HUES6 (cell line): ENCODE results near the gene GSTM4.

ENCODE experiments used
- H3K27ac ChIP-seq: 2 replicates; pipeline ENCODE4 v1.7.0; 2013; ENCODE audit warnings: low read depth, mild to moderate bottlenecking, low read length, inconsistent platforms
- H3K27me3 ChIP-seq: 2 replicates; pipeline ENCODE4 v1.6.1; 2013; ENCODE audit warnings: low read length; ENCODE audit not compliant: control insufficient read depth, insufficient read depth
- H3K36me3 ChIP-seq: 2 replicates; pipeline ENCODE4 v1.6.1; 2013; ENCODE audit warnings: low read length; ENCODE audit not compliant: control insufficient read depth, insufficient read depth
- H3K4me1 ChIP-seq: 2 replicates; pipeline ENCODE4 v1.6.1; 2013; ENCODE audit warnings: low read length; ENCODE audit not compliant: control insufficient read depth, insufficient read depth
- H3K4me3 ChIP-seq: 2 replicates; pipeline ENCODE4 v1.5.1; 2013; ENCODE audit warnings: low read depth, low read length
- H3K9ac ChIP-seq: one replicate; pipeline ENCODE4 v1.6.1; 2013; ENCODE audit warnings: mild to moderate bottlenecking, low read length
- H3K9me3 ChIP-seq: 2 replicates; pipeline ENCODE4 v1.6.1; 2013; ENCODE audit warnings: low read depth, low read length; ENCODE audit not compliant: control insufficient read depth, insufficient read depth

Gene GSTM4

DNA sequence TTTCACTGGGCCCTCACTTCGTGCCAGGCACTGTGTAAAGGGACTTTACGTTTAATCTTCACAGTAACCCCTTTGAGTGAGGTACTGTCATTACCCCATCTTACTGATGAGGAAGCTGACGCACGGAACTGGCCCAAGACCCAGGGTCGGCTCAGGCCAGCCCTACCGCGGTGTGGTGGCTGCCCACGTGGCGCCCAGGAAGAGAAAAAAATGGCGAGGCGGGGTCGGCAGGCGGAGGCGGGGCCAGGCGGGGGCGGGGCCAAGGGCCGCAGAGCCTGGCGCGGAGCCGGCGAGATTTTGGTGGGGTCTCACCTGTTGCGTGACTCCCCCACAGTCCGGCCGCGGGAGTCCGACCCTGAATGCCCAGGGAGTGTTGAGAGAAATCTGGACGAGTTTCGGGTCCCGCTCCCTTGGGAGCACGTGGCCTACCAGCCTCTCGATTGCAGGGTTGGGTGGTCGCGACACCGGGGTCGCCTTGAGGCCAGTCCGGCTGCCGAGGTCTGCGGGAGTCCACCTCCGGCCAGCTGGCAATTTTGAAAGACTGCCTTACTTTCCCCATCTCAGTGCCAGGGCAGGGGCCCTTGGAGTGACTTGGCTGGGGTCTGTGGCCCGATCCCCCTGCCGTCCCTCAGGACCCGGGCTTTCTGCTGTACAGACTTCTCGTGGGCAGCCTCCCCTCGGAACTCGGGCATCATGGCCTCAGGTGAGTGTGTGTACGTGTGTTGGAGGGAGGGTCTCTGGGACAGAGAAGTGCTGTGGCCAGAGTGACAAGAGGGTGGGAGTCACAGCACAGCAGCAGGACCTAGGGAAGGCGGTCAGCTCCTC, 36.1 kb upstream of the GSTM4 start, which contains the start of the genes AMPD2 and GNAT2:
Gene AMPD2 (plus strand): TSS at position 262 of the 825 bp plus-strand sequence. CDS start 1,339 bp downstream, outside the sequence.
Gene GNAT2 (minus strand): TSS at position 41 of the 825 bp plus-strand sequence. CDS start 6,746 bp downstream, outside the sequence.
- Histone ChIP-seq H3K9me3 (no peaks in the 10 kb centered on the region), H3K27me3 (no peaks in the 10 kb centered on the region), H3K4me3 (peak within 1 kb of the TSS; percentile 93), H3K9ac (peak within 1 kb of the TSS; percentile 85), H3K4me1 (peaks cover 36% of the 10 kb centered on the region), H3K36me3 (no peaks in the 10 kb centered on the region), H3K27ac (peak within 1 kb of the TSS; percentile 51; the same call in 1 of the 2 replicates)

DNA sequence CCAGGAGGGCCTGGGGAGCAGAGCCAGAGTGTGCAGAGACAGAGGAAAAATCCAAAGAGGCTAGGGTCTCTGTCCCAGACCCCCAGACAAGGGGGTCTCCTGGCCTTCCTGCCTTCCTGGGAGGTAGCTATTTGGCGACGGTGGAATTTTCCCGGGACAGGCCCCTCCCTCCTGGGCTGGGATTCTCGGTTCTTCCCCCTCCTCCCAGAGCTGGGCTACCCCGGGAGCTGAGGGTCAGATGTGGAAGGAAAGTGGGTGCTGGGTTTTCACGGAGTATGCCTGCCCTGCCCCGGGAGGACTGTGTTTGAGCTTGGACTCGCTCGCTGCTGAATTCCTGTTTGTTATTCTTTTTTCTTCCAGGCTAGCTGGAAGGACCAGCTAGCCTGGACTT, 35.5 kb upstream of the GSTM4 start:
- peak overlapping the region; percentile 93 for H3K4me3 ChIP-seq
- H3K36me3 ChIP-seq = no peaks in the 10 kb centered on the region
- H3K9me3 ChIP-seq = no peaks in the 10 kb centered on the region
- peak overlapping the region; percentile 85 for H3K9ac ChIP-seq
- H3K27ac ChIP-seq = peak overlapping the region; percentile 42; the same call in 1 of the 2 replicates
- peaks cover 43% of the 10 kb centered on the region for H3K4me1 ChIP-seq
- no peaks in the 10 kb centered on the region for H3K27me3 ChIP-seq

DNA sequence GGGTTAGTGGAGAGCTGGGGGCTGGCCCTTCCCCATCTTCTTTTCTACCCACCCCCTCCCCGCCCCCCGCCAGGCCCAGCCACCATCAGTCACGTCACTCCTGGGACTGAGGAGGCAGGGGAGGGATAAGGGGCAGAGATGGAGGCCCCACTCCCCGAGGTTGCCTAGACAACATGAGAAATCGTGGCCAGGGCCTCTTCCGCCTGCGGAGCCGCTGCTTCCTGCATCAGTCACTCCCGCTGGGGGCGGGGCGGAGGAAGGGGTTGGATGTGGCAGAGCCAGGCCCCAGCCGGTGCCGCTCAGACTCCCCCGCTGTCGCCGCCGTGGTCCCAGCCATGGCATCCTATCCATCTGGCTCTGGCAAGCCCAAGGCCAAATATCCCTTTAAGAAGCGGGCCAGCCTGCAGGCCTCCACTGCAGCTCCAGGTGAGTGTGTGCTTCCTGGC, 35.0 kb upstream of the GSTM4 start:
- Histone ChIP-seq H3K4me3 (peak overlapping the region; percentile 93), H3K4me1 (peaks cover 47% of the 10 kb centered on the region), H3K27me3 (no peaks in the 10 kb centered on the region), H3K9ac (no peak overlapping the region), H3K9me3 (no peaks in the 10 kb centered on the region), H3K36me3 (no peaks in the 10 kb centered on the region), H3K27ac (no peak overlapping the region)

DNA sequence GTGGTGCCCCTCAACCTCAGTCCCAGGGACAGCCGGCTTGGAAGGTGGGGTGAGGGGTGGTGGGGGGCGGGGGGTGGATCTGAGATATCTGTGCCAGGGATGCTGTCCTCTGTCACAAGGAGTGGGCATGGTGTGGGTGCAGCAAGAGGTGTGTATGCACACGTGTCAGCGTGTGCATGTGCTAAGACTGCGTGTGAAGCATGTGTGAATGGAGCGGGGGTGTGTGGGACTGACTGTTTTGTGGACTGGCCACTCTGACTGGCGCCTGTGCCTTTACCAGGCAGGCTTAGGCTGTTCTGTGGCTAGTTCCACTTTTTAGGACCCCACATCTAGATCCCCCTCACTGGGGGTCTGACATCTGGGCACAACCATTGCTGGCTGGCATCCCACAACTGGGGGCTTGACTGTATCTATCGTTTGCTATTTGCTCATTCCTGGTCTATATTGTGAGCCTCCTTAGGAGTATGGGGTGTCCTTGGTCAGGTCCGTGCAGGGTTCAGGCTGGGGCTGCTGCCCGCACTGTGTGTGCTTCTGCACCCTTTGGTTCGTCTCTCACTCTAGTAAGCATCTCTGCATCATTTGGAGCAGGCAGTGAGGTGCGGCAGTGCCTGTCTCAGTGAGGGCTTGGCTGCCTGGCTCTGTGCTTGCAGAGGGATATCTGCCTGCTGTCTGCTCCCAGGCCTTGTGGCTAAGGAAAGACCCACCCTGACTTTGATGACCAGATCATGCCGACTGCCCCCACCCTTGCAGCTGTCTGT, 34.3 kb upstream of the GSTM4 start:
- H3K36me3 ChIP-seq = 0 out of 2 replicates have a peak, but pooled peaks cover 2% of the 10 kb centered on the region
- H3K9ac ChIP-seq = no peak overlapping the region
- peak overlapping the region; percentile 93 for H3K4me3 ChIP-seq
- no peak overlapping the region for H3K27ac ChIP-seq
- H3K9me3 ChIP-seq = no peaks in the 10 kb centered on the region
- H3K4me1 ChIP-seq = peaks cover 49% of the 10 kb centered on the region
- H3K27me3 ChIP-seq = no peaks in the 10 kb centered on the region

DNA sequence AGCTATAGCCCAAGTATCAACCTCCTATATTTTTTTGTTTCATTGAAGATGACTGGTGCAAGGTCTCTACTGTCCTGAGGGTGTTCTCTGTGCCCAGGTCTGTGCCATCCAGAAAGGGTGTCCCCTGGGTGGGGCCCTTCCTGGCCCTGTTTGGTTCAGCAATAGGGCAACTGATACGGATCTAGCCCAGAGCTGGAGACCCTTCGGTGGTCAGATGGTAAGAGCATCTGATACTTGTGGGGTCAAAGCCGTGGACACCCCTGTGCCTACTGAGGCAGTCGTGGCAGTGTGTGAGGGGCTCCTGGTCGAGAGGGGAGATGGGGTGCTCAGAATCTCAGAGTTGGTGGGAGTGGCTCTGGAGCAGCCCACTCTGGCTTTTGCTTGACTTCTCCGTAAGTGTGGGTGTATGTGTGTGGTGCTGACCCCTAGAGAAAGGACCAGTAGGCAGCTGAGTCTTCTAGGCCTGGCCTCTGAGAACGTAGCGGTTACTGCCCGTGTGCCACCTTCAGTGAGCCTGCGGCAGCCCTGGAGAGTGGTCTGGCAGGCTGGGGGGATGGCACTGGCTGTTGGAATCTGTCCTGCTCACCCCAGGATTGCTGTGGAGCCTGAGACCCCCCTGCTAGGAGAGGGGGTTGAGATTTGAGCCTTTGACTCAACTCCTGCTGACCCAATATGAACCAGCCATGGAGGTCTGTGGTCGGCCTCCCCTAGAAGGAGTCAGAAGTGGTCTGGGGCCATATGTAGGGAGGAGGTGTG, 33.6 kb upstream of the GSTM4 start:
- no peaks in the 10 kb centered on the region for H3K27me3 ChIP-seq
- no peak overlapping the region for H3K27ac ChIP-seq
- H3K36me3 ChIP-seq = peaks cover 10% of the 10 kb centered on the region
- peaks cover 42% of the 10 kb centered on the region for H3K4me1 ChIP-seq
- no peak overlapping the region for H3K4me3 ChIP-seq
- no peak overlapping the region for H3K9ac ChIP-seq
- H3K9me3 ChIP-seq = no peaks in the 10 kb centered on the region

DNA sequence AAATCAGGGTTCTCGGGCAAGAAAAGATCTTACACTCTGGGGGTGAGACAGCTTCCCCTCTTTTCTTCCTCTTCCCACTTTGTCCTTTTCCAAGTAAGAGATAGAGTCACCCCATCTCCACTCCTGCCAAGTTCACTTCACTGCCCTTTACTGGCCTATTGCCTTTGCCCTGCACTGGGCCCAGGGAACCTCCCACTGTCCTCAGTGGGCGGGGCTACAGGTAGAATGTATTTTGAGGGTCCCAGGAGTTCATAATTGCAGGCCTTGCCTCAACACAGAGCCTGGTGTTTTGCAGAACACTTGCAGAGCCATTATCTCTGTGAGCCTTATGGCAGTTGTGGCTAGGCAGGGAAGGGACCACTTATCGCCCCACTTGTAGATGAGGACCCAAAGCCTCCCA, 33.0 kb upstream of the GSTM4 start:
- Histone ChIP-seq H3K27ac (no peak overlapping the region), H3K4me1 (peaks cover 37% of the 10 kb centered on the region), H3K9ac (no peak overlapping the region), H3K9me3 (no peaks in the 10 kb centered on the region), H3K27me3 (no peaks in the 10 kb centered on the region), H3K36me3 (peaks cover 15% of the 10 kb centered on the region), H3K4me3 (no peak overlapping the region)

DNA sequence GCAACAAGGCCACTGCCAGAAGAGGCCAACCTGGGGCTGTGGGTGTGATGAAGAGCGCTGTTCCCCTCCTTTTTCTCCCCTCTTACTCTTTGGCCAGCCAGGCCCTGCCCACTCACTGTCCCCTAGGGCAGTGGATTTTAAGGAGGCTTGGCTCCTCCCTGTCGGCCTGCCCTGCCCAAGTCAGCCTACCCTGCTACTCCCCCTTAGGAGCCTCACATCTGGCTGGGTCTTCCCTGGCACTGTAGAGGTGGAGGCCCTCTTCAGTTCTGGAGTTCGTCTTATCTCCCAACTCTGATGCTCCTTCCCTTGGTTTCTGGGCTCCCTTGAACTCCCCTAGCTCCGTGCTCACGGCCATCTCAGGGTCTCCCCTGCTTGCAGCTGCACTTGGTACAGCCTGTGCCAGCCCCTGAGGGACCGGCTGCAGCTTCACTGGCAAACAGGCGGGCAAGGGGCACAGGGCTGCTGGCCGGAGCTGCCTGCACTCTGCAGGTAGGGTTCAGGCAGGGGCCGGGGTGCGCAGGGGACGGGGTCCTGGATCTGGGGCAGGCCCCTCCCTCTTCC, 32.2 kb upstream of the GSTM4 start:
- peaks cover 34% of the 10 kb centered on the region for H3K4me1 ChIP-seq

DNA sequence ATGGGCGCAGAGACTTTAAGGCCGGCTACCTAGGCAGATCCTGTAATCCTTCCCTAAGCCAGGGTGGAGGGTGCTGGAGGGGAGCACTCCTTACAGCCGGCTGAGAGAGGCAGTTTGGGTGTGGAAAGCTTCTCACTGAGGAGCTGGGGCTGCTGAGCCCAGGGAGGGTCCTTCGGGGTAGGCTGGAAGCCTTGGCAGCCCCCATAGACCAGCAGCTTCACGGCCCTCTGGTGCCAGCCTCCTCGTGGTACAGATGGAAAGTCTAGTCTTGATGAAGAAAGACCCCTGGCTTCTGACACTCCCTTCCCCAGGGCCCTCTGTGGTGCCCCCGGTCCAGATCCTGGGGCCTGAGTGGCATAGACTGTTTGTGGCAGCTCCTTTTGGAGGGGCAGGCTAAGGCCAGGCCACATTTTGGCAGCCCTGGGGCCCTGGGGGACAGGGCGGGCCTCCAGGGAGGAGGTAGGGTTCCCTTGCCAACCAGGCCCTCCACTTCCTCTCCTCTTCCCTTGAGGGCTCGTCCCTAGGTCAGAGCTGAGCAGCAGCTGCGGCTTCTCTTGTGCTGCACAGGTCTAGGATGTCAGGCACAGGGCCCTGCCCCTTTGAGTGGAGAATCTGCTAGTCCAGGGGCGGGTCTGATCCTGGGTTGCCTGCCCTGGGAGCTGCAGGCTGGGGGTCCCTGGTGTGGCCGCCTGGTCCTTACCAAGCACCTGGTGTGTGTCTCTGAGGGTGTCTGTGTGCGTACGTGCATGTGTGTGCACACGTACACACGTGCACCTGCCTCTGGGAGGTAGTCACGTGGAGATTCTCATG, 31.5 kb upstream of the GSTM4 start:
- peaks cover 30% of the 10 kb centered on the region for H3K36me3 ChIP-seq
- no peak overlapping the region for H3K27ac ChIP-seq
- H3K9me3 ChIP-seq = no peaks in the 10 kb centered on the region
- peaks cover 27% of the 10 kb centered on the region for H3K4me1 ChIP-seq
- no peaks in the 10 kb centered on the region for H3K27me3 ChIP-seq
- no peak overlapping the region for H3K9ac ChIP-seq
- no peak overlapping the region; the same call in 1 of the 2 replicates for H3K4me3 ChIP-seq

More for the DNA sequence above, 32.2 kb upstream of the GSTM4 start:
- H3K27me3 ChIP-seq = no peaks in the 10 kb centered on the region
- H3K36me3 ChIP-seq = peaks cover 23% of the 10 kb centered on the region
- H3K27ac ChIP-seq = 0 out of 2 replicates have a peak overlapping the region, but pooled peaks have one; percentile 17
- no peak overlapping the region for H3K4me3 ChIP-seq
- H3K9ac ChIP-seq = no peak overlapping the region
- no peaks in the 10 kb centered on the region for H3K9me3 ChIP-seq

DNA sequence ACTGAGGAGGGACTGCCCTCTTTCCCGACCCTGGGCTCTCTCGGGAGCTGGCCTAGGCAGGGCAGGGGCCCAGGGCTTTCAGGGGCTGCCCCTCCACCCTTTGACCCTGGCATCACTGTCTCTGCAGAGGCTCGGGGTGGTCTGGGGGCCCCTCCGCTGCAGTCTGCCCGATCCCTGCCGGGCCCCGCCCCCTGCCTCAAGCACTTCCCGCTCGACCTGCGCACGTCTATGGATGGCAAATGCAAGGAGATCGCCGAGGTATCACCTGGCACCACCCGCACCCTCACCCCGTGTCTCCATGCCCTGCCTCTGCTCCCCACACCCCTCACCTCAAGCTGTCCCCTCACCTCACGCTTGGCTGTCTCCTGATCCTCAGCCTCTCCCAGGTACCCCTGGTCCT, 30.7 kb upstream of the GSTM4 start:
- Histone ChIP-seq H3K9me3 (no peaks in the 10 kb centered on the region), H3K4me3 (peak overlapping the region; percentile 28; the same call in 1 of the 2 replicates), H3K9ac (no peak overlapping the region), H3K36me3 (peaks cover 35% of the 10 kb centered on the region), H3K4me1 (peaks cover 26% of the 10 kb centered on the region), H3K27ac (no peak overlapping the region), H3K27me3 (no peaks in the 10 kb centered on the region)
